Osteocyte (in vitro differentiated cells): ENCODE measurements around the gene CYB5A. TPM values are rescaled to one million over a fixed set of nuclear protein-coding genes. Genes with fewer than 3 reads are reported as not detected.

Experiments
- DNase-seq: peaks from one replicate; pipeline ENCODE4 v3.0.0; 2021; ENCODE audit warnings: mixed read lengths; ENCODE audit not compliant: unreplicated experiment; ENCODE audit errors: extremely low spot score
- H3K27ac Mint-ChIP-seq: one replicate; pipeline ENCODE4 v1.8.0; 2021; ENCODE audit warnings: mild to moderate bottlenecking, mixed read lengths; ENCODE audit not compliant: unreplicated experiment
- H3K27me3 Mint-ChIP-seq: one replicate; pipeline ENCODE4 v1.8.0; 2021; ENCODE audit warnings: mixed read lengths; ENCODE audit not compliant: unreplicated experiment
- H3K36me3 Mint-ChIP-seq: one replicate; pipeline ENCODE4 v1.8.0; 2021; ENCODE audit warnings: mixed read lengths; ENCODE audit not compliant: unreplicated experiment
- H3K4me1 Mint-ChIP-seq: one replicate; pipeline ENCODE4 v1.8.0; 2021; ENCODE audit warnings: mixed read lengths; ENCODE audit not compliant: unreplicated experiment
- H3K4me3 Mint-ChIP-seq: one replicate; pipeline ENCODE4 v1.8.0; 2021; ENCODE audit warnings: mild to moderate bottlenecking, moderate library complexity, mixed read lengths; ENCODE audit not compliant: unreplicated experiment
- H3K9me3 Mint-ChIP-seq: one replicate; pipeline ENCODE4 v1.8.0; 2021; ENCODE audit warnings: mixed read lengths; ENCODE audit not compliant: unreplicated experiment
- long read RNA-seq: library from polyadenylated mRNA; unstranded; transcript quantifications from one replicate; pipeline ENCODE4 v2.0.0, GENCODE V29; 2021
- total RNA-seq: library from RNA; stranded (reverse); gene quantifications from 2 replicates; pipeline ENCODE4 v1.2.1, GENCODE V29; 2021
- TF ChIP-seq, protein P1 (sequence below): fragments of 200-600 bp; sonication (generic); IDR thresholded peaks from 2 replicates; pipeline ENCODE4 v1.5.0; 2021; ENCODE audit warnings: antibody characterized with exemption, mild to moderate bottlenecking, moderate library complexity

CYB5A gene, protein sequence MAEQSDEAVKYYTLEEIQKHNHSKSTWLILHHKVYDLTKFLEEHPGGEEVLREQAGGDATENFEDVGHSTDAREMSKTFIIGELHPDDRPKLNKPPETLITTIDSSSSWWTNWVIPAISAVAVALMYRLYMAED
- total RNA-seq: 28.2 and 33.2 TPM in 2 replicates
- long read RNA-seq, transcript CYB5A-202 (5 exons, 3,283 nt): major isoform, 15 of 16 reads
- long read RNA-seq, partial matches to known transcripts: 0 of 16 reads
- long read RNA-seq, other reads (novel, unspliced or antisense): 1 of 16 reads

DNA sequence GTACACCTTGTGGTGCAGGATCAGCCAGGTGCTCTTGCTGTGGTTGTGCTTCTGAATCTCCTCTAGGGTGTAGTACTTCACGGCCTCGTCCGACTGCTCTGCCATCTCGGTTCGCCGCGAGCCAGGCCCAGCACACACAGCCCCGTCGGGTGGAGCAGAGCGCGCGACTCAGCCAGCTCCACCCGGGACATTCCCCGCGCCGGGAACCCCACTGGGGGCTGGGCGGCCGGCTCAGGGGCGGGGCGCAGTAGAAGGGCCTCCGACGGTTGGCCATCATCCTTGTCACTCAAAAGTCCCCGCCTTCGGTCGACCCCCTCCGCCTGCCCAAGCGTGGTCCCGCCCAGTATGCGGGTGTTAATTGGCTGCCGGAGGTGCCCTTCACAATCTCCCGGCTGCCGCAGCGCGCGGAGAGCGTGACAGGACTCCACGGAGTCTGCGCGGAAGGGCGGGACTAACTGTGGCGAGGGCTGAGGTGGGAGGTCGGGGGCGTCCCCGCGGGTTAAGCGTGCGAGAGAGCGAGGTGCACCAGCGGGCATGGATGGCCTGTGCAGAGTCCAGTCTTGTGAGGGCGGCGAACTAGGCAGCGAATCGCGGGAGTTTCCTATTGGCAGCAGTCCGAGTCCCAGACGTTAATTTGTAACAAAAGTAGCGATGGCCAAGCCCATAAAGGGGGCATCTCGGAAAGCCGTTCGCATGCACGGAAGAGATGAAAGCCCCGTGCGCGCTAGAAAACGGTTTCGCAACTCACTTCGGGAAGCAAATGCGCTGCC is at the start of gene CYB5A:
Gene CYB5A (minus strand): TSS at position 193 of the 770 bp plus-strand sequence. CDS start 88 bp downstream, at position 105.
- peak within 1 kb of the TSS; percentile 77 for H3K27ac Mint-ChIP-seq
- peak; percentile 99 for DNase-seq
- H3K4me3 Mint-ChIP-seq: peak within 1 kb of the TSS; percentile 95
- TF ChIP-seq, protein P1, sequence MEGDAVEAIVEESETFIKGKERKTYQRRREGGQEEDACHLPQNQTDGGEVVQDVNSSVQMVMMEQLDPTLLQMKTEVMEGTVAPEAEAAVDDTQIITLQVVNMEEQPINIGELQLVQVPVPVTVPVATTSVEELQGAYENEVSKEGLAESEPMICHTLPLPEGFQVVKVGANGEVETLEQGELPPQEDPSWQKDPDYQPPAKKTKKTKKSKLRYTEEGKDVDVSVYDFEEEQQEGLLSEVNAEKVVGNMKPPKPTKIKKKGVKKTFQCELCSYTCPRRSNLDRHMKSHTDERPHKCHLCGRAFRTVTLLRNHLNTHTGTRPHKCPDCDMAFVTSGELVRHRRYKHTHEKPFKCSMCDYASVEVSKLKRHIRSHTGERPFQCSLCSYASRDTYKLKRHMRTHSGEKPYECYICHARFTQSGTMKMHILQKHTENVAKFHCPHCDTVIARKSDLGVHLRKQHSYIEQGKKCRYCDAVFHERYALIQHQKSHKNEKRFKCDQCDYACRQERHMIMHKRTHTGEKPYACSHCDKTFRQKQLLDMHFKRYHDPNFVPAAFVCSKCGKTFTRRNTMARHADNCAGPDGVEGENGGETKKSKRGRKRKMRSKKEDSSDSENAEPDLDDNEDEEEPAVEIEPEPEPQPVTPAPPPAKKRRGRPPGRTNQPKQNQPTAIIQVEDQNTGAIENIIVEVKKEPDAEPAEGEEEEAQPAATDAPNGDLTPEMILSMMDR: peak; percentile 39
- H3K9me3 Mint-ChIP-seq: no peaks in the 10 kb centered on the region
- peaks cover 31% of the 10 kb centered on the region for H3K4me1 Mint-ChIP-seq
- no peaks in the 10 kb centered on the region for H3K27me3 Mint-ChIP-seq
- H3K36me3 Mint-ChIP-seq: no peaks in the 10 kb centered on the region

DNA sequence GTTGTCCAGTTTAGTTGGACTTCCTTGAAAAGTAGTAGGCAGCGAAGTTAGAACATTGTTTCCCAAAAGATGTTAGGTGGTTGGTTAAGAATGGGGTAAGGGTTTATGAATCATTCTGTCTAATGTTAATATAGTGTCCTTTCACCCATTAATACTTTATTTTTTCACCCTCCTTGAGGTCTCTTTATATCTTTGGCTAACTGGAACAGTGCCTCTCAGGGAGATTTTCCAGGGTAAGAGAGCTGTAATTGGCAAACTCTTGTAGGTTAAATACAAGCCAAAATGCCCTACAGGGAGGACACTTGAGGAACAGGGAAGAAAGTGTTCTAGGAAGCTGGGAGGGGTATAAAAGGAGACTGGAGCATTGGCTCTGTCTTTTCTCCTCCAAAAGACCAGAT is 46.1 kb upstream of the CYB5A start:
- Mint-ChIP-seq H3K9me3 (no peaks in the 10 kb centered on the region), H3K27ac (no peak overlapping the region), H3K4me3 (no peak overlapping the region), H3K4me1 (no peaks in the 10 kb centered on the region), H3K36me3 (no peaks in the 10 kb centered on the region), H3K27me3 (peaks cover 39% of the 10 kb centered on the region)
- TF ChIP-seq, protein P1: no peak
- no peak for DNase-seq

DNA sequence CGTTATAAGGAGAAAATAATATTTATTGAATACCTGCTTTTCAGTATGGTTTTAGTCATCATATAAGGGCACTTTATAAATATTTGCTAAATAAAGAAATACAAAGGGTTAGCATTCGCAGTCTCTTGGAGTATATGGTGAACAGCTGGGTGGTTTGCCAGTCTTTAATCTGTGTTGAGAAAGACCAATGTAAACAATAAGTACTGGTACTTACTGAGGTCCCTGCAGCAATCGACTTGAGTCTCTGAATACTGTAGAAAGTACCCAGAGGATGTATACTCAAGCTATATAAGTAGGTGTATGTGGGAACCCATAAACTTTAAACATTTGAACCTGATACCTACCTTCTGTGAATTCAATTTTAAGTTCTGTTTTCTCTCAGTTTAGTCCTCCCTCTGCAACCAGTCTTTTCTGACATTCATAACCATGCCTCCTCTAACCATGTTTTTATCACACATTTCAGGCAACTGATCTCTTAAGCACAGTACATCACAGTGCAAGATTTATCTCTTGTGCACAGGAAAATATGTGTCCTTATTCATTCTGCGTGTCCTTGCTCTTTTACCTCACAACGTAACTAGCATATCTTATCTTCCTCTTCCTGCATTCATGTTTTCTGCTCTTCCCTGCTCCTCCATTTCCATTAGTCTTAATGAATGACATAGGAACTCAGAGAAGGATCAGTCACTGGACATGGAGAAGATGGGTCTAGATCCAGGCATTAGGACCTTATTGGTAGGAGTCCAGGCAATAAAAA is 45.6 kb upstream of the CYB5A start:
- TF ChIP-seq, protein P1: no peak
- Mint-ChIP-seq H3K36me3 (no peaks in the 10 kb centered on the region), H3K4me3 (no peak overlapping the region), H3K9me3 (no peaks in the 10 kb centered on the region), H3K4me1 (no peaks in the 10 kb centered on the region), H3K27me3 (peaks cover 34% of the 10 kb centered on the region), H3K27ac (no peak overlapping the region)
- DNase-seq: no peak

DNA sequence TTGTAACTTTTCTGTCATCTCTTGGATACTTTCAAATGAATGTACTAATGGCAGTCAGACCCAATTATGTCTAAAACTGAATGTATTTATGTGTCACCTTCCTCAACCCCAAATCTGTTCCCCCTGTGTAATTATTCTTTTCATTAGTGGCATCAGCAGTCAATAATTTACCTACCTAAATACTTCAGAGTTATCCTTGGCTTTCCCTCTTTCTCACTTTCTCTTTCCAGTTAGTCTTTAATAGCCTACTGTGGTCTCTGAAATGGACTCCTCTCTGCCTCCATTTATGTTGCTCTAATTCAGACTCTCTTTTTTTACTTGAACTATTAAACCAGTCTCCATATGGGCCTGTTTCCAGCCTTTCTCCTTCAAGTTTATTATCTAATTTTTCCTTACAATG is 44.9 kb upstream of the CYB5A start:
- DNase-seq: no peak
- TF ChIP-seq, protein P1: no peak
- H3K4me1 Mint-ChIP-seq: no peaks in the 10 kb centered on the region
- H3K4me3 Mint-ChIP-seq: no peak overlapping the region
- no peak overlapping the region for H3K27ac Mint-ChIP-seq
- no peaks in the 10 kb centered on the region for H3K9me3 Mint-ChIP-seq
- H3K27me3 Mint-ChIP-seq: peaks cover 32% of the 10 kb centered on the region
- no peaks in the 10 kb centered on the region for H3K36me3 Mint-ChIP-seq
